Upper lobe of left lung (tissue), 6 donors: ENCODE measurements around the gene LZTS3. TPM values are rescaled to one million over a fixed set of nuclear protein-coding genes. Genes with fewer than 3 reads are reported as not detected.

Experiments used
- ATAC-seq, 2 donors: fragments of 200-7000 bp; cut with Tn5 transposase; one replicate each; pipeline ENCODE4 v1.9.1; 2022; ENCODE audit warnings: mild to moderate bottlenecking in 2 of 2, moderate library complexity in 2 of 2; ENCODE audit not compliant: low FRiP score in 2 of 2
- DNase-seq, 2 donors: peaks; one replicate each; pipeline ENCODE4 v3.0.0-alpha.2; 2019 to 2020
- H3K27ac ChIP-seq, 4 donors: fragments of 200-600 bp; sonication (generic); one replicate each; pipeline ENCODE4 v1.5.1; 2016 to 2019
- H3K27me3 ChIP-seq, 4 donors: fragments of 200-600 bp; sonication (generic); one replicate each; pipeline ENCODE4 v1.5.1; 2017 to 2019
- H3K36me3 ChIP-seq, 4 donors: fragments of 200-600 bp; sonication (generic); one replicate each; pipeline ENCODE4 v1.5.1; 2016 to 2019
- H3K4me1 ChIP-seq, 4 donors: fragments of 200-600 bp; sonication (generic); one replicate each; pipeline ENCODE4 v1.5.1; 2018 to 2019
- H3K4me3 ChIP-seq, 4 donors: fragments of 200-600 bp; sonication (generic); one replicate each; pipeline ENCODE4 v1.5.1; 2017 to 2019; ENCODE audit warnings: mild to moderate bottlenecking in 2 of 4, moderate library complexity in 1 of 4
- H3K9me3 ChIP-seq, 4 donors: fragments of 200-600 bp; sonication (generic); one replicate each; pipeline ENCODE4 v1.5.1; 2018 to 2019
- CTCF ChIP-seq, 6 experiments: fragments of 450-650 bp in 4 of 6; fragments of 200-600 bp in 2 of 6; sonication (generic) in 2 of 6; IDR thresholded peaks; one replicate each; pipeline ENCODE4 v1.5.1; 2016 to 2019; ENCODE audit warnings: antibody characterized with exemption in 6 of 6
- EP300 ChIP-seq, 4 donors: sonication (generic); formaldehyde crosslinking; IDR thresholded peaks; one replicate each; pipeline ENCODE4 v1.5.1; 2017; ENCODE audit warnings: antibody characterized with exemption in 4 of 4, control low read depth in 2 of 4
- POLR2A ChIP-seq, 4 donors: fragments of 450-650 bp; IDR thresholded peaks; one replicate each; pipeline ENCODE4 v1.5.1; 2016 to 2017; ENCODE audit warnings: antibody characterized with exemption in 4 of 4, mild to moderate bottlenecking in 2 of 4
- POLR2AphosphoS5 ChIP-seq, 2 donors: sonication (generic); formaldehyde crosslinking; IDR thresholded peaks; one replicate each; pipeline ENCODE4 v1.5.1; 2017; ENCODE audit warnings: antibody characterized with exemption in 2 of 2
- WGBS, 2 donors: methylation state at CpG; one replicate each; pipeline ENCODE4 v1.1.5; 2017 to 2018; 5-methylcytosine and 5-hydroxymethylcytosine counted together
- total RNA-seq, 6 donors: library from RNA; depleted of rRNA in 4 of 6; stranded (reverse); fragments of >200 nt in 4 of 6; gene quantifications; one replicate each; pipeline versions ENCODE4 v1.1.0 to v1.2.1, GENCODE V29; 2016 to 2021
- donor health status: DM: no; HTN: no; CAD: no; lungs with moderate emphysema.
- donor health status: DM: no; HTN: yes; CAD: no; lungs with severe emphysema.

Gene LZTS3
- total RNA-seq, 6 donors from 2014 or later: 19.1 to 52.2 (median 31.1) TPM

GRCh38 chr20:3199206-3199605 lies 25.9 kb upstream of the LZTS3 start:
- Histone ChIP-seq H3K4me1 (peaks cover 11 to 16% (median 11%) of the 10 kb centered on the region in 4 donors), H3K27ac (no peak overlapping the region), H3K27me3 (no peaks in the 10 kb centered on the region), H3K36me3 (peaks cover 21 to 75% (median 50%) of the 10 kb centered on the region in 4 donors), H3K4me3 (no peak overlapping the region), H3K9me3 (no peaks in the 10 kb centered on the region)
- DNase-seq (no peak), ATAC-seq (no peak)
- TF ChIP-seq EP300 (IDR thresholded peaks at IDR 0.05) (no peak), POLR2A (IDR thresholded peaks at IDR 0.05) (no peak), CTCF (IDR thresholded peaks at IDR 0.05) (no peak), POLR2AphosphoS5 (IDR thresholded peaks at IDR 0.05) (no peak)
- WGBS, 2 donors: 73 to 77% methylated on average over 2 of the region's 2 CpGs

GRCh38 chr20:3195590-3196237 lies 22.4 kb upstream of the LZTS3 start:
- no peak for DNase-seq
- Histone ChIP-seq H3K27ac (no peak overlapping the region), H3K4me1 (no peaks in the 10 kb centered on the region), H3K27me3 (no peaks in the 10 kb centered on the region), H3K36me3 (peaks cover 43 to 97% (median 76%) of the 10 kb centered on the region in 4 donors), H3K4me3 (no peak overlapping the region), H3K9me3 (no peaks in the 10 kb centered on the region)
- no peak for ATAC-seq
- WGBS, 2 donors: 90 to 94% methylated on average over 7 of the region's 7 CpGs
- TF ChIP-seq POLR2A (IDR thresholded peaks at IDR 0.05) (no peak), POLR2AphosphoS5 (IDR thresholded peaks at IDR 0.05) (no peak), EP300 (IDR thresholded peaks at IDR 0.05) (no peak)

GRCh38 chr20:3194617-3195280 lies 21.4 kb upstream of the LZTS3 start:
- Histone ChIP-seq H3K27me3 (no peaks in the 10 kb centered on the region), H3K36me3 (peaks cover 40 to 97% (median 76%) of the 10 kb centered on the region in 4 donors), H3K4me1 (no peaks in the 10 kb centered on the region), H3K9me3 (no peaks in the 10 kb centered on the region), H3K27ac (no peak overlapping the region), H3K4me3 (no peak overlapping the region)
- ATAC-seq (no peak), DNase-seq (no peak)
- WGBS, 2 donors: 94 to 98% methylated on average over 6 to 10 of the region's 10 CpGs
- no peak for TF ChIP-seq POLR2A (IDR thresholded peaks at IDR 0.05)
- no peak for TF ChIP-seq CTCF (IDR thresholded peaks at IDR 0.05)
- no peak for TF ChIP-seq EP300 (IDR thresholded peaks at IDR 0.05)
- no peak for TF ChIP-seq POLR2AphosphoS5 (IDR thresholded peaks at IDR 0.05)

- no peak for ATAC-seq
- Histone ChIP-seq H3K27me3 (no peaks in the 10 kb centered on the region), H3K27ac (no peak overlapping the region), H3K4me3 (no peak overlapping the region), H3K9me3 (no peaks in the 10 kb centered on the region), H3K36me3 (peaks cover 37 to 97% (median 76%) of the 10 kb centered on the region in 4 donors), H3K4me1 (no peaks in the 10 kb centered on the region)
- TF ChIP-seq POLR2A (IDR thresholded peaks at IDR 0.05) (no peak), CTCF (IDR thresholded peaks at IDR 0.05) (no peak), POLR2AphosphoS5 (IDR thresholded peaks at IDR 0.05) (no peak), EP300 (IDR thresholded peaks at IDR 0.05) (no peak)
- no peak for DNase-seq
- WGBS, 2 donors: 91 to 96% methylated on average over 13 to 14 of the region's 14 CpGs
Observed at GRCh38 chr20:3193806-3194616, 20.7 kb upstream of the LZTS3 start.
